ENCODE results near the gene ARL15.

DNA sequence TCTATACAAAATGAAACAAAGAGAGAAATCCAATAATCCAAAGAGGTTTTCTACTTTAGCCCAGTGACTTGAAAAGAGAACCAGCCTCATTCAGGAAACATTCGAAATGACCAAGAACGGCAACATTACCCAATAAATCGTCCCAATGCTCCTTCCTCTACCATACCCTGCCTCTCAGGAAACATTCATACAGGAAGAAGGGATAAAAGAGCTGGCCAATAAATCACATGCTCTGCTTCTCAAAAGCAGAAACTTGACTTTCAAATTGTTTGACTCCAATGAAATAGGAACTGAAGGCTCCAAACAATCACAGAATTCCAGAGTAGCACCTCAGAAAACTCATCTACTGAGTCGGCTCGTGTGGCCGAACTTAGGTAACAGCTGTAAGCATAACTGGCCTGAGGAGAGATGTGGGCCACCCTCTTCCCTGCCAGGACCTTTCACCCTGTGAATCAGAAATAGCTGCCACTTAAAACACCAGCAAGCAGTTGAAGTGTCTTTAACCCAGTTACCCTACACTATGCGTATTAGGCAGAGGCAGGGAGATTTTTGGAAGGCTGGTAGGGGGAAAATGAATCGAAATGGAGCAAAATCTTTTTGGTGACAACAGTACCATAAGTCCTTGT, 14.6 kb downstream of the ARL15 start:
- TF ChIP-seq, protein P1, sequence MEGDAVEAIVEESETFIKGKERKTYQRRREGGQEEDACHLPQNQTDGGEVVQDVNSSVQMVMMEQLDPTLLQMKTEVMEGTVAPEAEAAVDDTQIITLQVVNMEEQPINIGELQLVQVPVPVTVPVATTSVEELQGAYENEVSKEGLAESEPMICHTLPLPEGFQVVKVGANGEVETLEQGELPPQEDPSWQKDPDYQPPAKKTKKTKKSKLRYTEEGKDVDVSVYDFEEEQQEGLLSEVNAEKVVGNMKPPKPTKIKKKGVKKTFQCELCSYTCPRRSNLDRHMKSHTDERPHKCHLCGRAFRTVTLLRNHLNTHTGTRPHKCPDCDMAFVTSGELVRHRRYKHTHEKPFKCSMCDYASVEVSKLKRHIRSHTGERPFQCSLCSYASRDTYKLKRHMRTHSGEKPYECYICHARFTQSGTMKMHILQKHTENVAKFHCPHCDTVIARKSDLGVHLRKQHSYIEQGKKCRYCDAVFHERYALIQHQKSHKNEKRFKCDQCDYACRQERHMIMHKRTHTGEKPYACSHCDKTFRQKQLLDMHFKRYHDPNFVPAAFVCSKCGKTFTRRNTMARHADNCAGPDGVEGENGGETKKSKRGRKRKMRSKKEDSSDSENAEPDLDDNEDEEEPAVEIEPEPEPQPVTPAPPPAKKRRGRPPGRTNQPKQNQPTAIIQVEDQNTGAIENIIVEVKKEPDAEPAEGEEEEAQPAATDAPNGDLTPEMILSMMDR (IDR thresholded peaks at IDR 0.05; ENCODE audit: low read depth, low read length), result no peak
- TF ChIP-seq MAX (IDR thresholded peaks at IDR 0.05; ENCODE audit: low read depth, low read length), result no peak
- TF ChIP-seq POLR2A (IDR thresholded peaks at IDR 0.05; ENCODE audit: extremely low read depth, insufficient read length), result no peak
